AG10803 (cell line): ENCODE data around the gene NRAP.

Experiments
- DNase-seq: peaks from one replicate; pipeline ENCODE4 v3.0.0; 2010; ENCODE audit warnings: low read depth
- H3K4me3 ChIP-seq: 2 replicates; pipeline ENCODE4 v1.5.1; 2011; ENCODE audit warnings: mild to moderate bottlenecking, low read length, control low read depth
- CTCF ChIP-seq: conservative IDR thresholded peaks from 2 replicates; pipeline ENCODE4 v1.5.1; 2011; ENCODE audit warnings: mild to moderate bottlenecking, low read length, control low read depth, inconsistent platforms

The NRAP gene

GRCh38 chr10:113573368-113573767 is 90.5 kb downstream of the NRAP start:
- TF ChIP-seq CTCF = no peak
- H3K4me3 ChIP-seq = no peak overlapping the region
- no peak for DNase-seq

- no peak for TF ChIP-seq CTCF
- no peak overlapping the region for H3K4me3 ChIP-seq
- DNase-seq = no peak
Measured at GRCh38 chr10:113572520-113573290, 91.1 kb downstream of the NRAP start.

- H3K4me3 ChIP-seq = no peak overlapping the region
- no peak for TF ChIP-seq CTCF
- DNase-seq = no peak
Measured at GRCh38 chr10:113569576-113569975, 94.3 kb downstream of the NRAP start.

- no peak for TF ChIP-seq CTCF
- no peak for DNase-seq
- no peak overlapping the region for H3K4me3 ChIP-seq
Measured at GRCh38 chr10:113566888-113567287, 97.0 kb downstream of the NRAP start.

- TF ChIP-seq CTCF = no peak
- H3K4me3 ChIP-seq = no peak overlapping the region
- no peak for DNase-seq
Measured at GRCh38 chr10:113565364-113565763, 98.5 kb downstream of the NRAP start.

GRCh38 chr10:113563306-113564088 is 100.3 kb downstream of the NRAP start:
- H3K4me3 ChIP-seq = peak overlapping the region; percentile 60
- peak; percentile 92 for TF ChIP-seq CTCF
- peak; percentile 61 for DNase-seq

- DNase-seq = no peak
- no peak for TF ChIP-seq CTCF
- no peak overlapping the region for H3K4me3 ChIP-seq
Measured at GRCh38 chr10:113562704-113563103, 101.1 kb downstream of the NRAP start.
